K562 (cell line): ENCODE measurements around the gene TELO2. TPM values are rescaled to one million over a fixed set of nuclear protein-coding genes. Genes with fewer than 3 reads are reported as not detected.

Experiments used
- BCL6 ChIP-seq: fragments of 250-450 bp; sonication (Bioruptor Pico); IDR thresholded peaks from 2 replicates; pipeline ENCODE4 v1.4.0; 2020
- BRCA1 ChIP-seq, 2 experiments: fragments of 450-650 bp in 1 of 2; sonication (generic) in 1 of 2; formaldehyde crosslinking in 1 of 2; IDR thresholded peaks; 2 replicates each; pipeline versions ENCODE4 v1.5.0 to v1.6.1; 2017 to 2020; ENCODE audit warnings: mild to moderate bottlenecking in 1 of 2, missing genetic modification reagents in 1 of 2
- FIP1L1 ChIP-seq: fragments of 200-400 bp; formaldehyde crosslinking; IDR thresholded peaks from 2 replicates; pipeline ENCODE4 v1.6.1; 2018; ENCODE audit warnings: mild to moderate bottlenecking, low read depth, low read length; ENCODE audit not compliant: poor library complexity, severe bottlenecking
- FOS ChIP-seq: IDR thresholded peaks from 3 replicates; pipeline ENCODE4 v1.6.1; 2011; ENCODE audit not compliant: insufficient read length; ENCODE audit errors: extremely low read depth
- GTF2E2 ChIP-seq: fragments of 200-800 bp; sonication (Bioruptor generic); IDR thresholded peaks from 2 replicates; pipeline ENCODE4 v1.6.1; 2016; ENCODE audit warnings: missing genetic modification characterization, missing compliant biosample characterization
- HOMEZ ChIP-seq: fragments of 250-450 bp; sonication (Bioruptor Pico); IDR thresholded peaks from 2 replicates; pipeline ENCODE4 v1.4.0; 2020; ENCODE audit warnings: mild to moderate bottlenecking, moderate library complexity
- ID3 ChIP-seq, 2 experiments: fragments of 250-450 bp in 1 of 2; fragments of 450-650 bp in 1 of 2; sonication (Bioruptor Pico) in 1 of 2; IDR thresholded peaks; 2 replicates each; pipeline versions ENCODE4 v1.6.1 to v1.8.0; 2016 to 2021; ENCODE audit warnings: mild to moderate bottlenecking in 2 of 2, moderate library complexity in 2 of 2, missing compliant biosample characterization in 1 of 2, missing genetic modification characterization in 1 of 2
- NR0B1 ChIP-seq: fragments of 450-650 bp; IDR thresholded peaks from one replicate; pipeline ENCODE4 v1.6.1; 2018; ENCODE audit warnings: mild to moderate bottlenecking, moderate library complexity; ENCODE audit not compliant: partially characterized antibody
- RCOR1 ChIP-seq, 2 experiments: IDR thresholded peaks; 2 replicates each; pipeline ENCODE4 v1.6.1; 2012; ENCODE audit warnings: low read depth in 2 of 2, low read length in 2 of 2, borderline replicate concordance in 1 of 2, improper control_type of control experiment in 1 of 2
- RNF2 ChIP-seq: sonication (generic); IDR thresholded peaks from 2 replicates; pipeline ENCODE4 v1.6.1; 2016
- RUNX1 ChIP-seq: sonication (generic); IDR thresholded peaks from 2 replicates; pipeline ENCODE4 v1.6.1; 2016; ENCODE audit warnings: antibody characterized with exemption, low read depth
- SMAD2 ChIP-seq: fragments of 150-350 bp; IDR thresholded peaks from 2 replicates; pipeline ENCODE4 v1.6.1; 2014; ENCODE audit warnings: low read depth, mild to moderate bottlenecking, low read length
- SMARCA4 ChIP-seq: fragments of 450-650 bp; IDR thresholded peaks from 2 replicates; pipeline ENCODE4 v1.6.1; 2016
- THAP12 ChIP-seq: fragments of 250-450 bp; sonication (Bioruptor Pico); IDR thresholded peaks from 2 replicates; pipeline ENCODE4 v1.9.0; 2021; ENCODE audit warnings: mild to moderate bottlenecking, inconsistent platforms
- VEZF1 ChIP-seq: fragments of 200-800 bp; sonication (Bioruptor generic); IDR thresholded peaks from 2 replicates; pipeline ENCODE4 v1.6.1; 2017; ENCODE audit warnings: missing genetic modification characterization, missing compliant biosample characterization
- ZNF3 ChIP-seq: fragments of 250-450 bp; sonication (Bioruptor Pico); IDR thresholded peaks from 2 replicates; pipeline ENCODE4 v1.5.0; 2021; ENCODE audit warnings: mild to moderate bottlenecking, moderate library complexity
- ZNF347 ChIP-seq: fragments of 450-650 bp; formaldehyde crosslinking; IDR thresholded peaks from 2 replicates; pipeline ENCODE4 v1.4.0; 2020; ENCODE audit warnings: low read depth, mild to moderate bottlenecking, moderate library complexity
- ZNF511 ChIP-seq: sonication (generic); formaldehyde crosslinking; IDR thresholded peaks from 2 replicates; pipeline ENCODE4 v1.8.0; 2022; ENCODE audit warnings: mild to moderate bottlenecking, missing genetic modification reagents
- ZNF76 ChIP-seq: fragments of 250-450 bp; sonication (Bioruptor Pico); IDR thresholded peaks from 2 replicates; pipeline ENCODE4 v1.4.0; 2020; ENCODE audit warnings: mild to moderate bottlenecking, moderate library complexity, borderline replicate concordance
- polyA plus RNA-seq, 8 experiments: library from polyadenylated mRNA; depleted of rRNA in 4 of 8; stranded (reverse) in 5 of 8; unstranded in 3 of 8; fragments of >200 nt; fragmentation: Nextera tagmentation in 2 of 8; fragmentation: Illumina TruSeq in 1 of 8; extraction: Ambion mirVana in 2 of 8; extraction: Trizol in 1 of 8; gene quantifications; 2 replicates each; pipeline versions ENCODE4 v1.2.1 to v1.2.3, GENCODE V29; 2011 to 2014; ENCODE audit warnings: inconsistent platforms in 1 of 8, missing spikeins in 1 of 8
- total RNA-seq, 7 experiments: library from RNA; depleted of rRNA in 6 of 7; stranded (reverse); fragments of >200 nt in 6 of 7; fragmentation: Illumina TruSeq in 2 of 7; extraction: Trizol in 2 of 7; gene quantifications; 2 replicates each; pipeline versions ENCODE4 v1.2.1 to v1.2.3, GENCODE V29; 2011 to 2021; ENCODE audit warnings: low replicate concordance in 1 of 7

The TELO2 gene
- total and polyA plus RNA-seq, 9 of the 15 experiments (the other 6 are each of a cell fraction or from before 2014, with no cell fraction given) = 0.51 to 91.8 (median 14.5) TPM

- TF ChIP-seq VEZF1 (CRISPR knock-in tag) = peak; percentile 55
- TF ChIP-seq ID3 (CRISPR knock-in tag; IDR thresholded peaks at IDR 0.05) = no peak
- TF ChIP-seq ID3 (tag; IDR thresholded peaks at IDR 0.05) = no peak
- peak; percentile 89 for TF ChIP-seq FIP1L1
- peak; percentile 47; the same call in 1 of the 2 replicates for TF ChIP-seq GTF2E2
- no peak for TF ChIP-seq ZNF3 (CRISPR knock-in tag)
- TF ChIP-seq THAP12 = peak; percentile 89
- TF ChIP-seq RCOR1 (IDR thresholded peaks at IDR 0.05; ENCODE audit: borderline replicate concordance in 1 of 2, low read depth in 2 of 2, low read length in 2 of 2) = peak in 1 of 2 experiments; percentile 87; a peak in 2 of 4 replicates
- TF ChIP-seq SMAD2 = no peak
- TF ChIP-seq BRCA1 (IDR thresholded peaks at IDR 0.05) = no peak
- TF ChIP-seq BRCA1 (CRISPR knock-in tag; IDR thresholded peaks at IDR 0.05) = 0 out of 2 replicates have a peak, but pooled peaks have one; percentile 86
- peak; percentile 49; the same call in 1 of the 2 replicates for TF ChIP-seq ZNF76 (CRISPR knock-in tag)
- no peak for TF ChIP-seq SMARCA4
- no peak for TF ChIP-seq BCL6 (CRISPR knock-in tag)
- TF ChIP-seq ZNF511 (CRISPR knock-in tag) = peak; percentile 81
- TF ChIP-seq FOS = peak; percentile 94
- peak; percentile 76 for TF ChIP-seq RNF2
- no peak for TF ChIP-seq RUNX1
- no peak for TF ChIP-seq ZNF347 (CRISPR knock-in tag)
- no peak for TF ChIP-seq NR0B1
- TF ChIP-seq HOMEZ = no peak
These were observed 18.2 kb upstream of the TELO2 start, which contains the start of gene CLCN7 (continued) for GRCh38 chr16:1474796-1475551.
